NCI-H187 (cell line): ENCODE results near the gene MIEF1.
A peak's percentile ranks its signal among the peaks of the same experiment; 100 is the strongest.

Experiments
- DNase-seq, 2 experiments: peaks; one replicate each; lab custom pipeline; 2025; lab: John Stamatoyannopoulos, UW

MIEF1 gene

GRCh38 chr22:39528080-39528661 lies 26.1 kb downstream of the MIEF1 start:
- no peak for DNase-seq

- peak; percentile 63 to 89 for DNase-seq
Measured at GRCh38 chr22:39528681-39529486, 26.8 kb downstream of the MIEF1 start.

GRCh38 chr22:39529487-39529851 lies 27.4 kb downstream of the MIEF1 start:
- DNase-seq = no peak

GRCh38 chr22:39530116-39530515 lies 28.0 kb downstream of the MIEF1 start:
- DNase-seq = no peak

- no peak for DNase-seq
Measured at GRCh38 chr22:39530692-39531331, 28.7 kb downstream of the MIEF1 start.

- DNase-seq = peak; percentile 92 to 97
Measured at GRCh38 chr22:39532215-39533073, 30.4 kb downstream of the MIEF1 start, which contains the start of gene RPS19BP1. Gene RPS19BP1 (minus strand): TSS chr22:39532748. CDS start chr22:39532738, 10 bp downstream.

- no peak for DNase-seq
Measured at GRCh38 chr22:39534092-39534506, 32.0 kb downstream of the MIEF1 start.

- peak in 1 of 2 experiments; percentile 31 for DNase-seq
Measured at GRCh38 chr22:39534591-39535356, 32.7 kb downstream of the MIEF1 start.

GRCh38 chr22:39535357-39535725 lies 33.3 kb downstream of the MIEF1 start:
- no peak for DNase-seq

- DNase-seq = no peak
Measured at GRCh38 chr22:39535831-39536449, 33.9 kb downstream of the MIEF1 start.

- no peak for DNase-seq
Measured at GRCh38 chr22:39536711-39537110, 34.6 kb downstream of the MIEF1 start.

- no peak for DNase-seq
Measured at GRCh38 chr22:39537975-39538374, 35.9 kb downstream of the MIEF1 start.

GRCh38 chr22:39543095-39543494 lies 41.0 kb downstream of the MIEF1 start:
- no peak for DNase-seq

- DNase-seq = no peak
Measured at GRCh38 chr22:39545386-39546365, 43.6 kb downstream of the MIEF1 start.

GRCh38 chr22:39546889-39547586 lies 44.9 kb downstream of the MIEF1 start:
- no peak for DNase-seq

- no peak for DNase-seq
Measured at GRCh38 chr22:39547587-39547947, 45.5 kb downstream of the MIEF1 start.

GRCh38 chr22:39553429-39553828 lies 51.3 kb downstream of the MIEF1 start:
- no peak for DNase-seq

- no peak for DNase-seq
Measured at GRCh38 chr22:39554151-39554550, 52.1 kb downstream of the MIEF1 start.
